ENCODE results near the gene CYP17A1. TPM values are rescaled to one million over a fixed set of nuclear protein-coding genes. Genes with fewer than 3 reads are reported as not detected.
A peak's percentile ranks its signal among the peaks of the same experiment; 100 is the strongest.
"Not testable (repeated sequence)": the region's sequence is repeated elsewhere in the genome, so short reads cannot be mapped to it uniquely, and the experiment has no call there.

The CYP17A1 gene
- total and polyA plus RNA-seq, 9 donors, result 0.40 to 348 (median 6.3) TPM; not detected in 1

DNA sequence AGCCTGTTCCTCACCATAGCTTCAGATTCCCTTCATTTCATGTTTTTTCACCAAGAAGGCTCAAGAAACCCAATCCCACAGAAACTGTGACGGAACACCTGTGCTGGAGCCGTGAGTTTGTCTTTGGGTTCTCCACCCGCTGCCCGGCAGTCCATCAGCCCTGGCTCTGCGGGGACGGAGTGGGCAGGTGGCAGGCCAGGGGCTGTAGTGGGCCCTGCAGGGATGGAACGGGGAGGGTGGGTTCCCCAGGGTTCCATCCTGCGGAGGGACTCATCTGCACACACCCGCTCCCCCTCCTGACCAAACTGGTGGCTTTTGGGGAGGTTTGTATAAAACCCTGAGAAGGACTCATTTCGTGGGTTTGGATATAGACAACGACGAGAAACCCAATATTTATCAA, 15.0 kb downstream of the CYP17A1 start:
- H3K4me1 ChIP-seq (ENCODE audit: insufficient read depth), result no peaks in the 10 kb centered on the region
- no peak overlapping the region for H3K27ac ChIP-seq
- no peaks in the 10 kb centered on the region for H3K27me3 ChIP-seq
- H3K4me3 ChIP-seq, result no peak overlapping the region
- no peak for DNase-seq
- no peaks in the 10 kb centered on the region for H3K9me3 ChIP-seq
- intact Hi-C loops (cut with DNase I), result loop anchor here in 1 of 4 donors (10.0 kb wide), 1 partner anchor 87 kb away; no protein-coding TSS in a partner anchor
- TF ChIP-seq, protein P1, sequence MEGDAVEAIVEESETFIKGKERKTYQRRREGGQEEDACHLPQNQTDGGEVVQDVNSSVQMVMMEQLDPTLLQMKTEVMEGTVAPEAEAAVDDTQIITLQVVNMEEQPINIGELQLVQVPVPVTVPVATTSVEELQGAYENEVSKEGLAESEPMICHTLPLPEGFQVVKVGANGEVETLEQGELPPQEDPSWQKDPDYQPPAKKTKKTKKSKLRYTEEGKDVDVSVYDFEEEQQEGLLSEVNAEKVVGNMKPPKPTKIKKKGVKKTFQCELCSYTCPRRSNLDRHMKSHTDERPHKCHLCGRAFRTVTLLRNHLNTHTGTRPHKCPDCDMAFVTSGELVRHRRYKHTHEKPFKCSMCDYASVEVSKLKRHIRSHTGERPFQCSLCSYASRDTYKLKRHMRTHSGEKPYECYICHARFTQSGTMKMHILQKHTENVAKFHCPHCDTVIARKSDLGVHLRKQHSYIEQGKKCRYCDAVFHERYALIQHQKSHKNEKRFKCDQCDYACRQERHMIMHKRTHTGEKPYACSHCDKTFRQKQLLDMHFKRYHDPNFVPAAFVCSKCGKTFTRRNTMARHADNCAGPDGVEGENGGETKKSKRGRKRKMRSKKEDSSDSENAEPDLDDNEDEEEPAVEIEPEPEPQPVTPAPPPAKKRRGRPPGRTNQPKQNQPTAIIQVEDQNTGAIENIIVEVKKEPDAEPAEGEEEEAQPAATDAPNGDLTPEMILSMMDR (IDR thresholded peaks at IDR 0.05), result no peak
- TF ChIP-seq EP300 (IDR thresholded peaks at IDR 0.05) (no peak), POLR2A (IDR thresholded peaks at IDR 0.05) (no peak)
- 81 to 91% (median 86%) methylated on average over 12 of the region's 12 CpGs for WGBS, 3 donors
- no peaks in the 10 kb centered on the region for H3K36me3 ChIP-seq

DNA sequence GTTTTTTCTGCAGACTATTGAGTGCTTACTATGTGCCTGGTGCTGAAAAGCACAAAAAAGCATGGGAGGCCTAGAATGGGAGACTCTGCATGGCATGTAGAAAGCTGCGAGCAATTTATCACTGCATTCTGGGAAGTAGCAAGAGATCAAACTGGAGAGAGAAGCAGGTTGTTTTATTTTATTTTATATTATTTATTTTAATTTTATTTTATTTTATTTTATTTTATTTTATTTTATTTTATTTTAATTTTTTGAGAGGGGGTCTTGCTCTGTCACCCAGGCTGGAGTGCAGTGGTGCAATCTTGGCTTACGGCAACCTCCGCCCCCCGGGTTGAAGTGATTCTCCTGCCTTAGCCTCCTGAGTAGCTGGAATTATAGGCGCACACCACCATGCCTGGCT, 17.2 kb downstream of the CYP17A1 start:
- not testable (repeated sequence) for H3K4me3 ChIP-seq; H3K9me3 ChIP-seq; H3K36me3 ChIP-seq; H3K27me3 ChIP-seq; H3K27ac ChIP-seq; H3K4me1 ChIP-seq (ENCODE audit: insufficient read depth); DNase-seq
- WGBS, 3 donors, result 93 to 96% (median 93%) methylated on average over 5 of the region's 5 CpGs
- intact Hi-C loops (cut with DNase I), result loop anchor here in 1 of 4 donors (10.0 kb wide), 1 partner anchor 85 kb away; no protein-coding TSS in a partner anchor

DNA sequence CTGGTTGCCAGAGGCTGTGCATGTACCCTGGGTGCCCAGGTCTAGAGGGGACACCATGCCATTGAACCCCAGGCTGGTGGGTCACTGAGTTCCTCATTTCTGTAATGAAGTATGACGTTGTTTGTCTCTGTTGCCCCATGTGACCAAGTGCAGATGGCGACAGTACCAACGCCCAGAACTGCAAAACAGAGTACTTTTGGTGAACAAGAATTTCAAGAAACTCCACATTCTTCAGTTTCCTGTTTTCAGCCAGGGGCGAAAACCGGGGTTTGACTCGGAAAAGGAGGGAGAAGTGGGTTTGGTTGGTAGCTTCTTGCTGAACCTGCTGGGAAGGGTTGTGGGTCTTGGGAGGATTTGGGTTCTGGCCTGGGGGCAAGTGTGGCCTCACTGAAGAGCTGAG, 18.2 kb downstream of the CYP17A1 start:
- TF ChIP-seq, protein P1 (IDR thresholded peaks at IDR 0.05), result no peak
- TF ChIP-seq POLR2A (IDR thresholded peaks at IDR 0.05), result no peak
- TF ChIP-seq EP300 (IDR thresholded peaks at IDR 0.05), result no peak
- intact Hi-C loops (cut with DNase I), result loop anchor here in 3 of 4 donors (5.0 to 10.0 kb wide), 3 partner anchors 67 to 84 kb away; no protein-coding TSS in a partner anchor
- no peak for DNase-seq
- H3K36me3 ChIP-seq, result no peaks in the 10 kb centered on the region
- H3K27ac ChIP-seq, result no peak overlapping the region
- H3K4me1 ChIP-seq (ENCODE audit: insufficient read depth), result peaks cover 16% of the 10 kb centered on the region
- no peak overlapping the region for H3K4me3 ChIP-seq
- 75 to 86% (median 83%) methylated on average over 6 of the region's 6 CpGs for WGBS, 3 donors
- no peaks in the 10 kb centered on the region for H3K9me3 ChIP-seq
- no peaks in the 10 kb centered on the region for H3K27me3 ChIP-seq

DNA sequence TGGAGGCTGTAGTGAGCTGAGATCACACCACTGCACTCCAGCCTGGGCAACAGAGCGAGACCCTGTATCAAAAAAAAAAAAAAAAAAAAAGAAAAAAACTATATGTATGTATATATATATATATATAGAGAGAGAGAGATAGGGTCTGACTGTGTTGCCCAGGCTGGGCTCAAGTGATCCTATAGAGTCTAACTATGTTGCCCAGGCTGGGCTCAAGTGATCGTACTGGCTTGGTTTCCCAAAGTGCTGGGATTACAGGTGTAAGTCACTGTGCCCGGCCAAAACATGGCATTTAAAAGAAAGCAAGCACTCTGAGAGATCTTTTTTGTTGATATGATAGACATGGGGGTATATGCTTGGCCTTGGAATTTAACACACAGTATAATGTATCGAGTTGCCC, 20.0 kb downstream of the CYP17A1 start:
- TF ChIP-seq POLR2A (IDR thresholded peaks at IDR 0.05) (no peak), EP300 (IDR thresholded peaks at IDR 0.05) (no peak)
- TF ChIP-seq, protein P1 (IDR thresholded peaks at IDR 0.05), result no peak
- no peaks in the 10 kb centered on the region for H3K36me3 ChIP-seq
- peak overlapping the region; percentile 5 to 84 for H3K27ac ChIP-seq
- H3K27me3 ChIP-seq, result no peaks in the 10 kb centered on the region
- H3K4me3 ChIP-seq, result no peak overlapping the region
- peaks cover 16% of the 10 kb centered on the region for H3K4me1 ChIP-seq (ENCODE audit: insufficient read depth)
- H3K9me3 ChIP-seq, result no peaks in the 10 kb centered on the region
- no peak for DNase-seq
- 95 to 98% (median 95%) methylated on average over 4 of the region's 4 CpGs for WGBS, 3 donors
- intact Hi-C loops (cut with DNase I), result loop anchor here in 3 of 4 donors (5.0 to 10.0 kb wide), 3 partner anchors 65 to 82 kb away; no protein-coding TSS in a partner anchor

DNA sequence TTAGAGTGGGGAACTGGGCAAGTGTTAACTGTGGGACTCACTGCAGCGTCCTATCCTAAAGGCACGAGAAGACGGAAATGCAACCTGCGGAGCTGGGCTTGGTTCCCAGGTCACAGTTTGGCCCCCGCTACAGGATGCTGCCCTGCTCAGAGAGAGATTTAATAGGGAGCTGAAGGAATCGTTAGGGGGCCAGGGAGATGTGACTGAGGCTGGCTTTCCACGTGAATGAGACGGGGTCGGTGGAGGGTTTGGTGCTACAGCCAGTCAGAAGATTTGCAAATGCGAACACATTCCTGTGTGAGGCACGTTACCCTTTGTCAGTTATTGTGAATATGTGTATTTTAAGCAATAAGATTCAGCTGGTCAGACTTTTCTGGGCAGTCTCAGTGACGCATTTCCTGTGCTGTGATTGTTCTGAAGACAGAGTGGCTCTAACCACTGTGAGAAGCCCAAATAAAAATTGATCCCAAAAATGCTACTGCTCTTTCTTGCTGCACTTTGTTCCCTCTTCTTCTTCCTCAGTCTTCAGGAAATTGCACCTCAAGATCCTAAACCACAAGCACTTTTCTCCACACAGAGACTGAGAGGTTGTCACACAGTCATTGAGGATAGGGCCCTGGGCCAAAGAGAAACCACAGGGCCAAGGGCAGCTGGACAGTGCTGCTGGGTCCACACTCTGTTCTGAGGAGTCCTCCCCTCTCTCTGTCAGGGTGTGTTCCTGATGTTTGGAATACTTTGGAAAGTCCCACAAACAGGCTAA, 21.2 kb downstream of the CYP17A1 start:
- WGBS, 3 donors, result 16 to 26% (median 21%) methylated on average over 12 of the region's 12 CpGs
- H3K4me1 ChIP-seq (ENCODE audit: insufficient read depth), result peaks cover 16% of the 10 kb centered on the region
- no peak for TF ChIP-seq EP300 (IDR thresholded peaks at IDR 0.05)
- peak; percentile 30 for TF ChIP-seq POLR2A (IDR thresholded peaks at IDR 0.05)
- H3K27me3 ChIP-seq, result no peaks in the 10 kb centered on the region
- no peaks in the 10 kb centered on the region for H3K9me3 ChIP-seq
- intact Hi-C loops (cut with DNase I), result loop anchor here in 3 of 4 donors (5.0 to 10.0 kb wide), 3 partner anchors 64 to 81 kb away; no protein-coding TSS in a partner anchor
- no peaks in the 10 kb centered on the region for H3K36me3 ChIP-seq
- H3K27ac ChIP-seq, result peak overlapping the region; percentile 75 to 84
- DNase-seq, result peak; percentile 44 to 69 (median 59)
- no peak overlapping the region for H3K4me3 ChIP-seq

Data from ovary (tissue), 9 donors.